Suppressor macrophage (primary cell): ENCODE measurements around the gene PRUNE2.
A peak's percentile ranks its signal among the peaks of the same experiment; 100 is the strongest.

Source experiments
- DNase-seq, 4 experiments: peaks; one replicate each; pipeline ENCODE4 v3.0.0-alpha.2; 2020 to 2022

The PRUNE2 gene

GRCh38 chr9:76729980-76730737, 175.8 kb downstream of the PRUNE2 start:
- no peak for DNase-seq

DNA sequence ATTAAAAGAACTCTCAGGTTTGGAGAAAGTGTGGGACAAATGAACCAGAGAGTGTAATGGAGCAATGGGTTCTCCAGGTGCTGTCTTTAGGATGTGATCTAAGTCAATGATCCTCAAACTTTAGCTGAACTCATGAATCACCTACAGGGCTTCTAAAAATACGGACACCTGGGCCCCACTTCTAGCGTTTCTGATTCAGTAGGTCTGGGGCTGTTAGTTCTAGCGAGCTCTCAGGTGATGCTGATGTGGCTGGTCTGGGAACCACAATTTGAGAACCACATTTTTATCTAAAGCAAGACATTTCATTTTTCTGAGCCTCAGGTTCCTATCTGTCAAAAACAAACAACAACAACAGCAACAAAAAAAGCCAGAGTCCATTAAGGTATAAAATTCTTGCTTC, 176.8 kb downstream of the PRUNE2 start:
- no peak for DNase-seq

DNA sequence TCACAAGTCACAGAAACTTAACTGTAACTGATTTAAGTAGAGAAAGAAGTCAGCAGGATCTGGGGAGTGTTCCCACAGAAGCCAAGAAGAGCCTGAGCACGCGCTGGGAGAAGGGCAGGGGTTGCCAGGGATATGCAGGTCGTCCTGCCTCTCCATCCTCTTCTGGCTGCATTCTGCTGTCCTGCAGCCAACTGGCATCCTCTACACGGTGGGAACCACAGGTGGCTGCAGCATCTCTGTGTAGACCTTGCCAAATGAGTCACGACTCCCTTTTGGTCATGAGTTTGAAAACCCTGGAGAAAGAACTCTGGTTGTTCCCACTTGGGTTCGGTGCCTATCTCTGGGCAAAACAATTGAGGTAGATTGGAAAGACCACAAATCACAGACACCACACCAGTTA, 180.0 kb downstream of the PRUNE2 start:
- no peak for DNase-seq

DNA sequence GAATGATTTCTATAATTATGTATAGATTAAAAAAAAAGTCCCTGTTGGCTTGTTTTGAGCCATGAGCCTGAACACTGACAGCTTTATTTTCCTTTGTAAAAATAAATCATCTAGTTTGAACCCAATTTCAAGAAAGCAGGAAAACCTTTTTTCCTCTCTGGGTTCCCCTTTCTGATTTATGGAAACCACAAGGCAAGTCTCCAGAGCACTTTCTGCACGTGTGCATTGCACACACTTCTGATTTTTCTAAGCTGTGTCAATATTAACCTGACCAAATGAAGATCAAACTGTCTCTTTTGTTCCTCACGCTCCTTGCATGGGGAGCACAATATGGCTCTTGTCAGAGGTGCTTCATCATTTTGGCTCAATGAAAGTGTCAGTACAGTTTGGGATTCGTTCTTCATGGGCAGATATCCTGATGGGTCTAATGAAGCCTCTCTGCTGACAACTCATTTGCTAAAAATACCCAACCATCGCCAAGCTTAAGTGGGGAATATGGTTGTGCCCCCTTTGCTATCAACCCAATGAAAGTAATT, 180.8 kb downstream of the PRUNE2 start:
- peak; percentile 11 to 35 (median 28) for DNase-seq

- peak in 3 of 4 experiments; percentile 18 to 43 (median 41) for DNase-seq
Observed at GRCh38 chr9:76720245-76720644, 185.7 kb downstream of the PRUNE2 start.

- no peak for DNase-seq
Observed at GRCh38 chr9:76718166-76718565, 187.7 kb downstream of the PRUNE2 start.

- peak; percentile 53 to 84 (median 75) for DNase-seq
Observed at GRCh38 chr9:76717613-76718012, 188.3 kb downstream of the PRUNE2 start.

- DNase-seq: peak in 3 of 4 experiments; percentile 18 to 36 (median 31)
Observed at GRCh38 chr9:76717176-76717575, 188.7 kb downstream of the PRUNE2 start.

- DNase-seq: no peak
Observed at GRCh38 chr9:76716085-76716672, 189.7 kb downstream of the PRUNE2 start.

- DNase-seq: no peak
Observed at GRCh38 chr9:76713381-76713780, 192.5 kb downstream of the PRUNE2 start.

DNA sequence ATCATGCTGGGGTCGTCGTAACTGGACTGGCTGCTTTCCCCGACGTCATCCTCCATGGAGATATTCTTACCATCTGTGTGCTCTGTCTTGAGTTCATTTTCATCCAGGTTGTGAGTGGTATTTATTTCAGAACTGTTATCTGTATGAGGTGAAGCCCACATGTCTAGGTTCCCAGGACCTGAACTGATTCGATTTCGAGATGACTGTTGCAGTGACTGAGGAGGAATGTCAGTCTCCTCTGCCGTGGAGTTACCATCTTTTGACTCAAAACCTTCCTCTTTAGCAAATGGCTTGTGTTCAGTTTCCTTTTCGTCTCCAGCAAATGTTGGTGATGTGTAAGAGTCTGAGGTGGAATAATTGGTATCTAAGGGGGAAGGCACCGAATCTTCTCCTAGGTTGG, 196.9 kb downstream of the PRUNE2 start:
- no peak for DNase-seq

- no peak for DNase-seq
Observed at GRCh38 chr9:76707510-76707909, 198.4 kb downstream of the PRUNE2 start.

GRCh38 chr9:76704593-76705204, 201.2 kb downstream of the PRUNE2 start:
- peak; percentile 46 to 91 (median 70) for DNase-seq

DNA sequence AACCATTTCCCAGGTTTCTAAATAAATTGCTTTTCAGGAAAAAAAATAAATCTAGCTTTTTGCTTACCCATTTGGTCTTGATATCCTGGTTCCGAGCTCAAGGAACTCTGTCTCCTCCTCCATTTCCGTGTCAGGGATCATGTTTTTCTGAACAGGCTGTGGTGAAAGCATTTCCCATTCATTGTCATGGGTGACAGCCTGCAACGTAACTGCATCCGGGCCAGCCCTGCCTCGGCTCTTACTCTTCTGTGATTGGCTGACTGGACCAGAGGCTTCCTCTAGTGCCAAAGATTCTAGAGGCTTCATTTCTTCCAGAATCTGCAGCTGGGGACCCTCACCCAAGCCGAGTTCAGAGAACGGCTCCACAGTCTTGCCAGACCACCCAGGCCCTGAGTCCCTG, 202.6 kb downstream of the PRUNE2 start:
- no peak for DNase-seq

GRCh38 chr9:76701441-76702039, 204.4 kb downstream of the PRUNE2 start:
- DNase-seq: no peak

DNA sequence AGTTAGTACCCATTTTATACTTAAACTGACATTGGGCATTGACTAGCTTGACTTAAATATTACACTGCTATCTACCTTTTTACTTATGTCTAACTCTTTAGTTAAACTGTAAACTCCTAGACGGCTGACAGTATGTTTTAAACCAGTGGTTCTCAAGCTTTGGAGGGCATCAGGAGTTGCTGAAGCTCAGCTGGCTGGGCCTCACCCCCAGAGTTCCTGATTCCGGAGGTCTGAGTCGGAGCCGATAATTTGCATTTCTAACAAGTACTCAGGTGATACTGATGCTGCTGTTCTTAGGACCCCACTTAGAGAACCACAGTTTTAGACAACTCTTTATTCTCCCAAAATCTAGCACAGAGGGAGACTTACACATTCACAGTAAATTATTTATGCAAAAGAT, 205.0 kb downstream of the PRUNE2 start:
- DNase-seq: no peak

DNA sequence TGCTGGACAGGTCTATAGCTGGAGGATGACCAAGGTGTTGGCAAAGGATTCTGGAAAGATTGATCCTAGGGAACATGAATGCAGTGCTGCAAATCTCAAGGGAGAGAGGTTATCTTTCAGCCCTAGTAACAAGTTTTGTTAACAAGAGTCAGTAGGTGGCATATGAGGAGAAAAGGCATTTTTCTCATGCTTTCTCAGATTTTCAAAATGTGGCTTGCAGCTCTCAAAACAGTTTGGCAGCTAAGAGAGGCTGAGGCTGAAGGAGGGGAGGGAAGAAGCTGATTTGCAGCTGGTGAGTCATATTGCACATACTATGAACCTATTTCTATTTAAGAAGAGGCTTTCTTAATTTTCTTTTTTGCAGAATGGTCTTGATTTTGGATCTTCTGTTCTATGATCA, 205.9 kb downstream of the PRUNE2 start:
- DNase-seq: no peak

GRCh38 chr9:76697554-76697953, 208.4 kb downstream of the PRUNE2 start:
- DNase-seq: peak in 1 of 4 experiments; percentile 14

DNA sequence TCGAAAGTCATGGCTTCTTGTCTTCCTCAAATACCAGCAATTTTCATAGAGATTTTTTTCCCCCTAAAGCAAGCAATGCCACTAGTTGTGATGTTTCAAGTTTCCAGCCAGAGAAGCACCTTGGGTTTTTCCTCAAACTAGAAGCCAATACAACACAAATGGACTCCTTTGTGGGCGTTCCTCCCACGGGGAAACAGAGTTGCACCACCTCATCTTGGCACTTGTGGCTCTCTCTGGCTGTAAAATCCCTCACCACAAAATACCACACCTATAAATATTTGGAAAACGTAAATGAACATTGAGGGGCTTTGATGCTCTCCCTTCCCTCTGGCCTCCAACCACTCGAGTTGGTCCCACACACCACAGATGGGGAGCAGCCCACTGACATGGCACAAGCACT, 208.8 kb downstream of the PRUNE2 start:
- peak in 3 of 4 experiments; percentile 42 to 58 (median 46) for DNase-seq

DNA sequence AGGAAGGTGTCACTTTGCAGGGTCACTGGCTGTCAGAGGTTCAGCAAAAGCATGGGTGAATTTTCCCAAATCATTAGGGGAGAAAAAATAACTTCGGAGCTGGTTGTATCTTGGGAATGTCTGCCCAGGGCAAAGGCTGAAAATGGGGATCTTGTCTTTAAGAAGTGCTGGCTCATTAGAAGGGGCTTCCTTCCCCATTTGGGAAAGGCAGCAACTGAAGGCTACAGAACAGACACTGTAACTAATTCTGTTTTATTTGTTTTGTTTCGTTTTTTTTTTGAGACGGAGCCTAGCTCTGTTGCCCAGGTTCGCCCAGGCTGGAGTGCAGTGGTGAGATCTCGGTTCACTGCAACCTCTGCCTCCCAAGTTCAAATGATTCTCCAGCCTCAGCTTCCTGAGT, 212.0 kb downstream of the PRUNE2 start:
- DNase-seq: peak; percentile 23 to 76 (median 62)

- no peak for DNase-seq
Observed at GRCh38 chr9:76692458-76693129, 213.3 kb downstream of the PRUNE2 start.

DNA sequence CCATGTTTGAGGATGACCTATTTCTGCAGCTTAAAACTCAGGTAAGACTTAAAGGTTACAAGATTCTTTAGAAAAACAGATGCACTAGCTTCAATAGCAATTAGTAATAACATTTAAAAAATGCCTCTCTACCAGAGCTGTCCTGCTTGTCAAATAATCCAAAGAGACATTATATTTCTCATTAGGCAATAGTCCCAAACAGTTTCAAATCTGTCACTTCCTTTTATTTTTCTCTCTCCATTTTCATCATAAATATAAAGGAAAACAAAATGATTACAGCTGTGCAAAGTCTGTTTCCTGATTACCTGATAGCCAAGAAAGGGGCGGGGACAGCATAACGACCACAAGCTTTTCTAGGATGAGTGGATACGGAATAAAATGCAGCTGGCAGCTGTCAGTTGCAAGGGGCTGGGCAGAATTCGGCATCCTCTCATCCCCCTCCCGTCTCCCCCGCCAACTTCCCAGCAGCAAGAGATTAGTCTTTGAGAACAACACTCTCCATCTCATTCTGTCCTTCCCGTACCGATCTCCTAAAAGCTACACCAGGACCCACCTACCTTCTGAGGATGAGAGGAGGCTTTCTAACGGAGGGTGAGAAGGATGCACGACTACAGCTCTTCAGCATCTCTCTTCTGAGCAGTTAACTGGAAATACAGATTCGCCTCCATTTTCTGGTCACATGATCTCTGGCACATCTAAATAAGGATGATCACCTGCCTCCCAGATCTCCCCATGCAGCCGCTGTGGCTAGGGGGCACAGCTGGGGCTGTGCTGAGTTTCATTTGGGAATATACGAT, 214.2 kb downstream of the PRUNE2 start:
- peak in 2 of 4 experiments; percentile 32 to 41 for DNase-seq
